ENCODE results near the gene GNG13.

The GNG13 gene

DNA sequence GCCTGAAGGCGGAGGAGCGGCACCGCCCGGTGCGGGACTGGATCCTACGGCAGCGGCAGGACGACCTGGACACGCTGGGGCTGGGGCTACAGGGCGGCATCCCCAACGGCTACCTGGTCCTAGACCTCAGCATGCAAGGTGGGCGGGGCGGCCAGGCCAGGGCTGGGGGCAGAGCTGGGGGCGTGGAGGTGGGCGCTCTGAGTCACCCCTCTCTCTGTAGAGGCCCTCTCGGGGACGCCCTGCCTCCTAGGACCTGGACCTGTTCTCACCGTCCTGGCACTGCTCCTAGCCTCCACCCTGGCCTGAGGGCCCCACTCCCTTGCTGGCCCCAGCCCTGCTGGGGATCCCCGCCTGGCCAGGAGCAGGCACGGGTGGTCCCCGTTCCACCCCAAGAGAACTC is 32.1 kb downstream of the GNG13 start:
- Histone ChIP-seq H3K27ac (ENCODE audit: low read length) (no peak overlapping the region), H3K4me3 (ENCODE audit: low read length) (no peak overlapping the region), H3K36me3 (ENCODE audit: control insufficient read depth, insufficient read depth, low read length) (no peaks in the 10 kb centered on the region), H3K9me3 (ENCODE audit: control insufficient read depth, insufficient read depth, low read length) (no peaks in the 10 kb centered on the region), H3K4me1 (ENCODE audit: control insufficient read depth, insufficient read depth, low read length) (no peaks in the 10 kb centered on the region; the same call in 1 of the 2 replicates), H3K27me3 (ENCODE audit: control insufficient read depth, insufficient read depth, low read length) (no peaks in the 10 kb centered on the region)
- no CpG with 5 or more reads among the region's 21 CpGs for WGBS (ENCODE audit: insufficient coverage, insufficient read length)
- no peak for DNase-seq (ENCODE audit: low read depth, low spot score)

DNA sequence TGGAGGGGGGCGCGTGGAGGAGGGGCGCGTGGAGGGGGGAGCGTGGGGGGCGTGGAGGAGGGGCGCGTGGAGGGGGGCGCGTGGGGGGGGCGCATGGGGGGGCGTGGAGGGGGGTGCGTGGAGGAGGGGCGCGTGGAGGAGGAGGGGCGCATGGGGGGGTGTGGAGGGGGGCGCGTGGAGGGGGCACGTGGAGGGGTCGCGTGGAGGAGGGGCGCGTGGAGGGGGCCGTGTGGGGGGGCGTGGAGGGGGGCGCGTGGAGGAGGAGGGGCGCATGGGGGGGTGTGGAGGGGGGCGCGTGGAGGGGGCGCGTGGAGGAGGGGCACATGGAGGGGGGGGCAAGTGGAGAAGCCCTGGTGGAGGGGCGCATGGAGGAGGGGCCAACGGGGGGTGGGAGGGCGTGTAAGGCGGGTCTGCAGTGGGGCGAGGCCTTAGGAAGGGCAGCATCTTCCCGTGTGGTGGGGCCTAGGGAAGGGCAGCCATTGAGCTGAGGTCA is 32.7 kb downstream of the GNG13 start:
- no peak overlapping the region for H3K27ac ChIP-seq (ENCODE audit: low read length)
- no peaks in the 10 kb centered on the region for H3K9me3 ChIP-seq (ENCODE audit: control insufficient read depth, insufficient read depth, low read length)
- no peak for DNase-seq (ENCODE audit: low read depth, low spot score)
- H3K4me3 ChIP-seq (ENCODE audit: low read length) = no peak overlapping the region
- no peaks in the 10 kb centered on the region; the same call in 1 of the 2 replicates for H3K4me1 ChIP-seq (ENCODE audit: control insufficient read depth, insufficient read depth, low read length)
- no CpG with 5 or more reads among the region's 38 CpGs for WGBS (ENCODE audit: insufficient coverage, insufficient read length)
- H3K36me3 ChIP-seq (ENCODE audit: control insufficient read depth, insufficient read depth, low read length) = no peaks in the 10 kb centered on the region
- H3K27me3 ChIP-seq (ENCODE audit: control insufficient read depth, insufficient read depth, low read length) = no peaks in the 10 kb centered on the region

DNA sequence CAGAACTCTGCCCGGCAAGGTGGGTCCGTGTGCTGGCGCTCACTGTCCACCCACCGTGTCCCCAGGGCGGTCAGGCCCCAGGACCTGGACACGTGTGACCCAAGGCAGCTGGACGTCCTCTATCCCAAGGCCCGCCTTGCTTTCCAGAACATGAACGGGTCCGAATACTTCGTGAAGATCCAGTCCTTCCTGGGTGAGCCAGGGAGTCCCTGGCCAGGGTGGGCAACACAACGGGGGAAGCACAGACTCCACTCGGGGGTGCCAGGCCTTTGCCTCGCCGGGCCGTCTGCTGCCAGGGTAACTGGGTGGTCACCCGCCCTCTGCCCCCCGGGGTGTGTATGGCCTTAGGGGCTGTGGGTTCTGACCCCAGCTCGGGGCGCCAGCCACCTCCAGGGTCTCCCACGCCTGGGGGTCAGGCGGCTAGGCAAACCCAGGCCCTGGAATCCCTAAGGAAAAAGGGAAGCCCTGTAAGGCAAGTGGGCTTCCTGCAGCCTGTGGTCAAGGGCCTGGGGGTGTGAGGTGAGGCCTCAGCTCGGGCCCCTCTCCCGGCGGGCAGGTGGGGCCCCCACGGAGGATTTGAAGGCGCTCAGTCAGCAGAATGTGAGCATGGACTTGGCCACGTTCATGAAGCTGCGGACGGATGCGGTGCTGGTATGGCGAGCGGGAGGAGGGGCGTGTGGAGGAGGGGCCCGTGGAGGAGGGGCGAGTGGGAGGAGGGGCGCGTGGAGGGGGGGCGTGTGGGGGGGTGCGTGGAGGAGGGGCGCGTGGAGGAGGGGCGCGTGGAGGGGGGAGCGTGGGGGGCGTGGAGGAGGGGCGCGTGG is 33.5 kb downstream of the GNG13 start:
- H3K4me1 ChIP-seq (ENCODE audit: control insufficient read depth, insufficient read depth, low read length) = no peaks in the 10 kb centered on the region; the same call in 1 of the 2 replicates
- no peak overlapping the region for H3K27ac ChIP-seq (ENCODE audit: low read length)
- H3K36me3 ChIP-seq (ENCODE audit: control insufficient read depth, insufficient read depth, low read length) = no peaks in the 10 kb centered on the region
- DNase-seq (ENCODE audit: low read depth, low spot score) = no peak
- no CpG with 5 or more reads among the region's 48 CpGs for WGBS (ENCODE audit: insufficient coverage, insufficient read length)
- no peaks in the 10 kb centered on the region for H3K9me3 ChIP-seq (ENCODE audit: control insufficient read depth, insufficient read depth, low read length)
- H3K4me3 ChIP-seq (ENCODE audit: low read length) = no peak overlapping the region
- no peaks in the 10 kb centered on the region for H3K27me3 ChIP-seq (ENCODE audit: control insufficient read depth, insufficient read depth, low read length)

DNA sequence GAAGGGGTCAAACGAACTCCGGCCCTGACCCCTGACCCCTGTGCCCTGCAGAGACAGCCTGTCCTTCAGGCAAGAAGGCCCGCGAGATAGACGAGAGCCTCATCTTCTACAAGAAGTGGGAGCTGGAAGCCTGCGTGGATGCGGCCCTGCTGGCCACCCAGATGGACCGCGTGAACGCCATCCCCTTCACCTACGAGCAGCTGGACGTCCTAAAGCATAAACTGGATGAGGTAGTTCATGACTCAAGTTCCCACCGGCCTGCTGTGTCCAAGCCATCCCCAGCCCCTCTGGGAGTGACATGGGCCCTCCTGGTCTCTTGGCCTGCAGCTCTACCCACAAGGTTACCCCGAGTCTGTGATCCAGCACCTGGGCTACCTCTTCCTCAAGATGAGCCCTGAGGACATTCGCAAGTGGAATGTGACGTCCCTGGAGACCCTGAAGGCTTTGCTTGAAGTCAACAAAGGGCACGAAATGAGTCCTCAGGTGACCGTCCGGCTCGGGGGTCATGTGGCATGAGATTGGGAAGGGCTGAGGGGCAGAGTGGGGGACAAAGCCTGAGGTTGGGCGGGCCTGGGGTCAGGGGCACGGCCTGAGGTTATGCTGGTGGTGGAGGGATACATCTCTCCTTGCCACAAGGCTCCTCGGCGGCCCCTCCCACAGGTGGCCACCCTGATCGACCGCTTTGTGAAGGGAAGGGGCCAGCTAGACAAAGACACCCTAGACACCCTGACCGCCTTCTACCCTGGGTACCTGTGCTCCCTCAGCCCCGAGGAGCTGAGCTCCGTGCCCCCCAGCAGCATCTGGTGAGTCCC is 34.3 kb downstream of the GNG13 start:
- no peak for DNase-seq (ENCODE audit: low read depth, low spot score)
- Histone ChIP-seq H3K27me3 (ENCODE audit: control insufficient read depth, insufficient read depth, low read length) (no peaks in the 10 kb centered on the region), H3K36me3 (ENCODE audit: control insufficient read depth, insufficient read depth, low read length) (no peaks in the 10 kb centered on the region), H3K4me1 (ENCODE audit: control insufficient read depth, insufficient read depth, low read length) (no peaks in the 10 kb centered on the region; the same call in 1 of the 2 replicates), H3K4me3 (ENCODE audit: low read length) (no peak overlapping the region), H3K9me3 (ENCODE audit: control insufficient read depth, insufficient read depth, low read length) (no peaks in the 10 kb centered on the region), H3K27ac (ENCODE audit: low read length) (no peak overlapping the region)
- WGBS (ENCODE audit: insufficient coverage, insufficient read length) = no CpG with 5 or more reads among the region's 29 CpGs

DNA sequence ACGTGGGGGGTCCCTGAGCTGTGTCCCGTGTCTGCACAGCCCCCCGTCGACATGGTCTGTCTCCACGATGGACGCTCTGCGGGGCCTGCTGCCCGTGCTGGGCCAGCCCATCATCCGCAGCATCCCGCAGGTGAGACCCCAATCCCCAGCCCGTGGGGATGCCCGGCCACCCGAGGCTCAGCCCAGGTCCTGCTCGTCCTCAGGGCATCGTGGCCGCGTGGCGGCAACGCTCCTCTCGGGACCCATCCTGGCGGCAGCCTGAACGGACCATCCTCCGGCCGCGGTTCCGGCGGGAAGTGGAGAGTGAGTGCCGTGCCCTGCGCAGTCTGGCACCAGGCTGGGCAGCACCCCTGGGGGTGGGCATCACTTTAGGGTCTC is 35.1 kb downstream of the GNG13 start:
- DNase-seq (ENCODE audit: low read depth, low spot score) = no peak
- Histone ChIP-seq H3K9me3 (ENCODE audit: control insufficient read depth, insufficient read depth, low read length) (no peaks in the 10 kb centered on the region), H3K4me1 (ENCODE audit: control insufficient read depth, insufficient read depth, low read length) (no peaks in the 10 kb centered on the region; the same call in 1 of the 2 replicates), H3K27me3 (ENCODE audit: control insufficient read depth, insufficient read depth, low read length) (no peaks in the 10 kb centered on the region), H3K27ac (ENCODE audit: low read length) (no peak overlapping the region), H3K4me3 (ENCODE audit: low read length) (no peak overlapping the region), H3K36me3 (ENCODE audit: control insufficient read depth, insufficient read depth, low read length) (no peaks in the 10 kb centered on the region; the same call in 1 of the 2 replicates)
- no CpG with 5 or more reads among the region's 29 CpGs for WGBS (ENCODE audit: insufficient coverage, insufficient read length)

DNA sequence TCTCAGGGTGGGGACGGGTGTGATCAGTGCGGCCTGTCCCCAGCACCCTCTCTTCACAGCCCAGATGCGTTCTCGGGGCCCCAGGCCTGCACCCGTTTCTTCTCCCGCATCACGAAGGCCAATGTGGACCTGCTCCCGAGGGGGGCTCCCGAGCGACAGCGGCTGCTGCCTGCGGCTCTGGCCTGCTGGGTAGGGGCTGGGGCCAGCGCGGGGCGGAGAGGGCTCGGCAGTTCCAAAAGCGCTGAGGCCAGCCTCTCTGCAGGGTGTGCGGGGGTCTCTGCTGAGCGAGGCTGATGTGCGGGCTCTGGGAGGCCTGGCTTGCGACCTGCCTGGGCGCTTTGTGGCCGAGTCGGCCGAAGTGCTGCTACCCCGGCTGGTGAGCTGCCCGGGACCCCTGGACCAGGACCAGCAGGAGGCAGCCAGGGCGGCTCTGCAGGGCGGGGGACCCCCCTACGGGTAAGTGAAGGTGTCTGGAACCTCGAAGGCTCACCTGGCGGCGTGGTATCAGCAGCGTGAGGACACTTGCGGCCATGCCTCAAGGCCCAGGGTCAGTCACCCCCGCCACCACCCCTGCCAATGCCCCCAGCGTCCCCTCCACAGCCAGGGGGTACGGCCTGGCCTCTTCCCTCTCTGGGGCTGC is 35.6 kb downstream of the GNG13 start:
- no peak overlapping the region for H3K27ac ChIP-seq (ENCODE audit: low read length)
- no peaks in the 10 kb centered on the region for H3K27me3 ChIP-seq (ENCODE audit: control insufficient read depth, insufficient read depth, low read length)
- H3K4me3 ChIP-seq (ENCODE audit: low read length) = no peak overlapping the region
- no peak for DNase-seq (ENCODE audit: low read depth, low spot score)
- H3K36me3 ChIP-seq (ENCODE audit: control insufficient read depth, insufficient read depth, low read length) = no peaks in the 10 kb centered on the region; the same call in 1 of the 2 replicates
- H3K9me3 ChIP-seq (ENCODE audit: control insufficient read depth, insufficient read depth, low read length) = no peaks in the 10 kb centered on the region
- no CpG with 5 or more reads among the region's 38 CpGs for WGBS (ENCODE audit: insufficient coverage, insufficient read length)
- H3K4me1 ChIP-seq (ENCODE audit: control insufficient read depth, insufficient read depth, low read length) = no peaks in the 10 kb centered on the region; the same call in 1 of the 2 replicates

DNA sequence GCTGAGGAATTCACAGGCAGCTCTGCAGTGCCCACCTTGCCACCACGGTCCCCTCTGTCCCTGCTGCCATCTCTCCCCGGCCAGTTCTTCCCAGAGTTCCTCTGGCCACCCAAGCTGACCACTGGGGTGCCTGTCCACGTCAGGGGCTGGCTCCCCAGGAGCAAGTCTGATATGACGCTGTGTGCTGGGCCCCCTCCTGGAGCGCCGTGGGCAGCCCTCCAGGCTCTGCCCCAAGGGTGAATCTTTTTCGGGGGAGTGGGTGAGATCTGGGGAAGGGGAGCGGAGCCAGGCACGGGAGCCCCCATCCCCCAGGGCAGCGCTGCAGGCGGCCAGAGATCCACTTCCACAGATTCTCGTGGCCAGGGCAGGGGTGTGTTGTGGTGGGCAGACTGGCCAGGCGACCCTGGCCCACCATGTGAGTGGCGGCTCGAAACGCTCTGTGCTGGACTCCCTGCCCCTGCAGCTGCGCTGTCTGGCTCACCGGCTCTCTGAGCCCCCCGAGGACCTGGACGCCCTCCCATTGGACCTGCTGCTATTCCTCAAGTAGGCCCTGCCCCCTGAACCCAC is 36.3 kb downstream of the GNG13 start:
- no peaks in the 10 kb centered on the region; the same call in 1 of the 2 replicates for H3K36me3 ChIP-seq (ENCODE audit: control insufficient read depth, insufficient read depth, low read length)
- H3K27me3 ChIP-seq (ENCODE audit: control insufficient read depth, insufficient read depth, low read length) = no peaks in the 10 kb centered on the region
- no peaks in the 10 kb centered on the region; the same call in 1 of the 2 replicates for H3K4me1 ChIP-seq (ENCODE audit: control insufficient read depth, insufficient read depth, low read length)
- WGBS (ENCODE audit: insufficient coverage, insufficient read length) = no CpG with 5 or more reads among the region's 20 CpGs
- no peak overlapping the region for H3K4me3 ChIP-seq (ENCODE audit: low read length)
- H3K27ac ChIP-seq (ENCODE audit: low read length) = no peak overlapping the region
- no peaks in the 10 kb centered on the region for H3K9me3 ChIP-seq (ENCODE audit: control insufficient read depth, insufficient read depth, low read length)
- no peak for DNase-seq (ENCODE audit: low read depth, low spot score)

DNA sequence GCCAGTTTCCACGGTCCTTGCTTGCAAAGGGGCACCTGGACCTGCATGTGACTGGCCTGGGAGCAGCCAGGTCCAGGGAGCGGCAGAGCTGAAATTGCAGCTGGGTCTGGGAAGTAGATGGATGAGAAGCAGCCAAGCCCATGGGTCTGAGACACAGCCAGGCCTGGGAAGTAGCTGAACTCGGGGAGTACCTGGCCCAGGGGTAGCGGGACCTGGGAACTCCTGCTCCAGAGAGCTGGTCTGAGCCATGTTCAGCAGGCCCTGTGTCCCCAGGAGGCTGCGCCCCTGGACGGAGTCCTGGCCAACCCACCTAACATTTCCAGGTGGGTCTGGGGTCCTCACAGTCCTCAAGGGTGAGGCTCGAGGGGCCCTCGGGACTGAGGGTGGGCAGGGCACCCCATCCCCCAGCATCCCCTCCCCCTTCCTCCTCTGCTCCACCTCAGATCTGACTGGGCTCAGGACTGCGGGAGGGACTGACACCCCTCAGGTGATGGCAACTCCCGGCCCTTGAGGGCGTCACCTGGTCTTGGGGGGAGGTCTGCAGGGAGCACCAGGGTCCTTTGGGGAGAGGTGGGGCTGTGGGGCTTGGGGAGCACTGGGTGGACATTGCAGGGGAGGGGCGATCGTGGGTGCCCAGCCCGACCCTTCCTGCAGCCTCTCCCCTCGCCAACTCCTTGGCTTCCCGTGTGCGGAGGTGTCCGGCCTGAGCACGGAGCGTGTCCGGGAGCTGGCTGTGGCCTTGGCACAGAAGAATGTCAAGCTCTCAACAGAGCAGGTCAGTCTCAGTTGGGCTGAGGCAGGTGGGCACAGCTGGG is 37.0 kb downstream of the GNG13 start:
- no peak for DNase-seq (ENCODE audit: low read depth, low spot score)
- WGBS (ENCODE audit: insufficient coverage, insufficient read length) = no CpG with 5 or more reads among the region's 21 CpGs

DNA sequence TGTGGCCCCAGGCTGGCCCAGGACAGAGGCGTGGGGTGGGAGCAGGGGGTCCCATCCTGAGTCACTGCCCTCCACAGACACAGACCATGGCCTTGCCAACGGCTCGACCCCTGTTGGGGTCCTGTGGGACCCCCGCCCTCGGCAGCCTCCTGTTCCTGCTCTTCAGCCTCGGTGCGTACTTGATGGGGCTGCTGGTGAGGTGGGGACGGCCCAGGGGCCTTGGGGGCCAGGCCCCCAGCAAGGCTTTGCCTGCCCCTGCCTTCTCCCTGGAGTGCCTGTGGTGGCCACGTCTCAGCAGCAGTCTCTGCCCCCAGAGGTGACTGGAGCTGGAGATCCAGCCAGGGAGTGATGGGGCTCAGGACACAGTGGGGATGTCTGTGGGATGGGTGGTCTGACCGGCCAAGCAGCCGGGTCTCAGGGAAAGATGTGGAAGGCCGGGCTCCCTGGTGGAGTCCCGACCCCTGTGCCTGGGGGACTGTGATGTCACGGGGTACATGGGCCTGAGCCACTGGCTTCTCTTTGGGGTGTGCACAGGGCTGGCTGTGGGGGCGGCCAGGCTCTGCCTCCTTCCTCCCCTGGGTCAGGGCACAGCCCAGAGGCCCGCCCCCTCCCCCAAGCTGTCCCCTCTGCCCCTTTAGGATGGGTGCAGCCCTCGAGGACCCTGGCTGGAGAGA is 37.8 kb downstream of the GNG13 start:
- WGBS (ENCODE audit: insufficient coverage, insufficient read length) = no CpG with 5 or more reads among the region's 17 CpGs
- no peak for DNase-seq (ENCODE audit: low read depth, low spot score)
- Histone ChIP-seq H3K9me3 (ENCODE audit: control insufficient read depth, insufficient read depth, low read length) (no peaks in the 10 kb centered on the region), H3K27ac (ENCODE audit: low read length) (no peak overlapping the region), H3K27me3 (ENCODE audit: control insufficient read depth, insufficient read depth, low read length) (no peaks in the 10 kb centered on the region), H3K4me3 (ENCODE audit: low read length) (no peak overlapping the region), H3K36me3 (ENCODE audit: control insufficient read depth, insufficient read depth, low read length) (no peaks in the 10 kb centered on the region; the same call in 1 of the 2 replicates), H3K4me1 (ENCODE audit: control insufficient read depth, insufficient read depth, low read length) (no peaks in the 10 kb centered on the region; the same call in 1 of the 2 replicates)

More for the DNA sequence above, 37.0 kb downstream of the GNG13 start:
- no peaks in the 10 kb centered on the region for H3K27me3 ChIP-seq (ENCODE audit: control insufficient read depth, insufficient read depth, low read length)
- H3K4me3 ChIP-seq (ENCODE audit: low read length) = no peak overlapping the region
- no peaks in the 10 kb centered on the region; the same call in 1 of the 2 replicates for H3K4me1 ChIP-seq (ENCODE audit: control insufficient read depth, insufficient read depth, low read length)
- H3K36me3 ChIP-seq (ENCODE audit: control insufficient read depth, insufficient read depth, low read length) = no peaks in the 10 kb centered on the region; the same call in 1 of the 2 replicates
- H3K9me3 ChIP-seq (ENCODE audit: control insufficient read depth, insufficient read depth, low read length) = no peaks in the 10 kb centered on the region
- H3K27ac ChIP-seq (ENCODE audit: low read length) = no peak overlapping the region

Measured in iPS DF 6.9 (cell line).